ENCODE results near the gene TEX2. TPM values are rescaled to one million over a fixed set of nuclear protein-coding genes. Genes with fewer than 3 reads are reported as not detected.

TEX2 gene
- total RNA-seq, 2 donors from 2014 or later: 42.6 to 44.4 TPM

- Histone ChIP-seq H3K9me3 (no peaks in the 10 kb centered on the region), H3K4me1 (peaks cover 0 to 4% of the 10 kb centered on the region in 2 donors), H3K27me3 (no peaks in the 10 kb centered on the region), H3K36me3 (no peaks in the 10 kb centered on the region), H3K4me3 (no peak overlapping the region), H3K27ac (no peak overlapping the region)
- DNase-seq (ENCODE audit: low spot score): no peak
- no peak for TF ChIP-seq CTCF (IDR thresholded peaks at IDR 0.05)
Measured at GRCh38 chr17:64103391-64104364, 159.4 kb downstream of the TEX2 start.

- H3K4me3 ChIP-seq: no peak overlapping the region
- no peaks in the 10 kb centered on the region for H3K36me3 ChIP-seq
- no peak overlapping the region for H3K27ac ChIP-seq
- TF ChIP-seq CTCF (IDR thresholded peaks at IDR 0.05): no peak
- peaks cover 0 to 2% of the 10 kb centered on the region in 2 donors for H3K4me1 ChIP-seq
- H3K27me3 ChIP-seq: no peaks in the 10 kb centered on the region
- no peaks in the 10 kb centered on the region for H3K9me3 ChIP-seq
- no peak for DNase-seq (ENCODE audit: low spot score)
Measured at GRCh38 chr17:64102627-64103390, 160.3 kb downstream of the TEX2 start.

- Histone ChIP-seq H3K9me3 (no peaks in the 10 kb centered on the region), H3K27ac (no peak overlapping the region), H3K4me3 (no peak overlapping the region), H3K27me3 (no peaks in the 10 kb centered on the region), H3K36me3 (no peaks in the 10 kb centered on the region), H3K4me1 (peaks cover 0 to 15% of the 10 kb centered on the region in 2 donors)
- no peak for TF ChIP-seq CTCF (IDR thresholded peaks at IDR 0.05)
- no peak for DNase-seq (ENCODE audit: low spot score)
Measured at GRCh38 chr17:64099543-64099942, 163.5 kb downstream of the TEX2 start.

Other genes starting within 250 kb of the TEX2 start
- 100 to 1,000 TPM in 1 of 2 donors, 10 to 100 TPM in 1; 74.6 to 109 TPM for gene ICAM2, start 242.6 kb downstream of the TEX2 start, total RNA-seq
- 10 to 100 TPM in 1 of 2 donors, 1 to 10 TPM in 1; 7.0 to 11.9 TPM for gene ERN1, start 133.1 kb downstream of the TEX2 start, total RNA-seq
- gene PECAM1, start 127.6 kb upstream of the TEX2 start, total RNA-seq: 100 to 1,000 TPM in 1 of 2 donors, 10 to 100 TPM in 1; 77.5 to 153 TPM
- gene MILR1, start 185.9 kb upstream of the TEX2 start, total RNA-seq: 1 to 10 TPM; 2.4 to 5.0 TPM
- 1 to 10 TPM; 2.7 to 3.3 TPM for gene POLG2, start 233.8 kb upstream of the TEX2 start, total RNA-seq
- gene DDX5, start 243.0 kb upstream of the TEX2 start, total RNA-seq: 100 to 1,000 TPM; 215 to 620 TPM
- 10 to 100 TPM; 15.8 to 19.9 TPM for gene CEP95, start 243.7 kb upstream of the TEX2 start, total RNA-seq